Measurements from ENCODE around the gene LLGL2.

DNA sequence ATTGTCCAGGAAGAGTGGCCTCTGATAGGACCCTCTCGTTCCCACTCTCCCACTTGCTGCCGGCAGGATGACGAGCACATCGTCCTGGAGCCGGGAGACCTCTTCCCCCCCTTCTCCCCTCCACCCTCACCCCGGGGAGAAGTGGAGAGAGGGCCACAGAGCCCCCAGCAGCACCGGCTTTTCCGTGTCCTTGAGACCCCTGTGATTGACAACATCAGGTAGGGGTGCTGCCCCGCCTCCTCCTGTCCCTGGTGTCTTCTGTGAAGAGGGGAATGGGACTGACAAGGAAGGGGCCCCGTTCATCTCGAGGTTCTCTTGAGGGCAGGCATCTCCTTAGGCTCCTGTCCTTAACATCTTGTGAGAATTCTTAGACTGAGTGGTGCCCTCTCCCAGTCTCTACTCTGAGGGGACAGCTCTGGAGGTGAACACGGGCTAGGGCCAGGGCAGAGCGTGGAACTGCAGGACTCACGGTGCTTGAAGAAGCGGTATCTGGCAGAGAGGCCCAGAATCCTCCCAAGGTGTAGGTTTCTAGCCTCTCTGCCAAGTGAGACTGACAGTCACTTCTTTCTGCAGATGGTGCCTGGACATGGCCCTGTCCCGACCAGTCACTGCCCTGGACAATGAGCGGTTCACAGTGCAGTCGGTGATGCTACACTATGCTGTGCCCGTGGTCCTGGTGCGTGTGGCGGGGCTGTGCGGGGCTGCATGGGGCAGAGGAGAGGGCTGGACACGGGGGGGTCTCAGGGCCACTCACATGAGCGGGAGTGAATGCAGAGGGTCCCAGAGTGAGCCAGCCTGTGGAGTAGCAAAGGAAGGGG is 36.6 kb upstream of the LLGL2 start:
- TF ChIP-seq SUZ12 (IDR thresholded peaks at IDR 0.05), result no peak
- TF ChIP-seq BHLHE40 (IDR thresholded peaks at IDR 0.05; ENCODE audit: borderline replicate concordance), result no peak
- no peak for TF ChIP-seq NFRKB (IDR thresholded peaks at IDR 0.05)
- TF ChIP-seq TARDBP (IDR thresholded peaks at IDR 0.05), result no peak
- TF ChIP-seq, protein P1, sequence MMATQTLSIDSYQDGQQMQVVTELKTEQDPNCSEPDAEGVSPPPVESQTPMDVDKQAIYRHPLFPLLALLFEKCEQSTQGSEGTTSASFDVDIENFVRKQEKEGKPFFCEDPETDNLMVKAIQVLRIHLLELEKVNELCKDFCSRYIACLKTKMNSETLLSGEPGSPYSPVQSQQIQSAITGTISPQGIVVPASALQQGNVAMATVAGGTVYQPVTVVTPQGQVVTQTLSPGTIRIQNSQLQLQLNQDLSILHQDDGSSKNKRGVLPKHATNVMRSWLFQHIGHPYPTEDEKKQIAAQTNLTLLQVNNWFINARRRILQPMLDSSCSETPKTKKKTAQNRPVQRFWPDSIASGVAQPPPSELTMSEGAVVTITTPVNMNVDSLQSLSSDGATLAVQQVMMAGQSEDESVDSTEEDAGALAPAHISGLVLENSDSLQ (IDR thresholded peaks at IDR 0.05), result no peak
- no peak for TF ChIP-seq FOXA1 (IDR thresholded peaks at IDR 0.05)
- no peak for TF ChIP-seq ARNT (IDR thresholded peaks at IDR 0.05)
- TF ChIP-seq L3MBTL2 (conservative IDR thresholded peaks at IDR 0.05), result no peak
- no peak for TF ChIP-seq LEF1 (IDR thresholded peaks at IDR 0.05; ENCODE audit: borderline replicate concordance)
- no peak for TF ChIP-seq FOXM1 (IDR thresholded peaks at IDR 0.05; ENCODE audit: borderline replicate concordance)

All from HEK293T (cell line).